Measurements from ENCODE around the gene GORASP1. TPM values are rescaled to one million over a fixed set of nuclear protein-coding genes. Genes with fewer than 3 reads are reported as not detected.

GORASP1 gene
- total and polyA plus RNA-seq, 2 of the 8 experiments (the other 6 are each of a cell fraction or from before 2014, with no cell fraction given) = 33.4 to 33.5 TPM

DNA sequence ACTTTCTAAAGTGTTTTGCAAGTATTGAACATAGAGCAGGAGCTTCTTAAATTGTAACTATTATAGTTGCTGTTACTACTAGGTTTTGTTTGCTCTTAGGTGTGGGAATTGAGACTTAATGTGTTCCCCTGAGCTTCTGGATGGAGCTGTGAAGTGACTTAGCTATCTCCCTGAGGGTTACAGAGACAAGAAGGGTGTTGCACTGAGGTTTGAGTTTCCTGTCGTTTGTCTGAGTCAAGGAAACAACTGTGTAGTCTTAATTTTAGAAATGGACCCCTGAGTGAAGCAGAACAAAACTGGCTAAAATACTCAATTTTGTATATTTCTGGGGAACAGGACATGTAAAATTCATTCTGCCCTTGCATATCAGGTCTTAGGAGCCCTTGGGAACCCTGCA, 20.5 kb upstream of the GORASP1 start:
- no peak overlapping the region for H3K4me2 ChIP-seq (ENCODE audit: insufficient read depth in 1 of 2, low read depth in 2 of 2, low read length in 2 of 2)
- no peak overlapping the region for H2BK12ac ChIP-seq (ENCODE audit: low read depth, low read length)
- H3K18ac ChIP-seq (ENCODE audit: extremely low read depth, low read length) = no peak overlapping the region
- WGBS, 2 experiments (ENCODE audit: extremely low coverage in 1 of 2, insufficient coverage in 1 of 2, insufficient read length in 1 of 2, insufficient replicate concordance in 2 of 2, low coverage in 1 of 2, low lambda C conversion rate in 2 of 2, missing lambda C conversion rate in 1 of 2) = 83% methylated on average over 1 of the region's 1 CpG; no CpG with 5 or more reads in 1 of the 2 experiments
- no peak overlapping the region for H3K27ac ChIP-seq (ENCODE audit: low read depth, low read length)
- H4K5ac ChIP-seq (ENCODE audit: insufficient read length, low read depth, low read length) = no peak overlapping the region
- H3K23ac ChIP-seq (ENCODE audit: insufficient read length) = no peak overlapping the region
- no peak overlapping the region for H4K91ac ChIP-seq (replicated peaks; ENCODE audit: insufficient read length, low read length)
- no peaks in the 10 kb centered on the region for H3K9me3 ChIP-seq (ENCODE audit: insufficient read depth in 2 of 2, low read depth in 1 of 2, low read length in 1 of 2)
- H4K8ac ChIP-seq (ENCODE audit: extremely low read depth, insufficient read depth, low read length) = no peak overlapping the region
- ChIA-PET POLR2A (ENCODE audit: partially characterized antibody) (interaction anchor here (1.7 to 3.1 kb wide), 2 partner anchors 8 to 18 kb away, joined by 5 to 13 read pairs; no protein-coding TSS in a partner anchor), CTCF (ENCODE audit: partially characterized antibody) (interaction anchor here (0.8 to 20.0 kb wide), 17 partner anchors 9 to 251 kb away, joined by 3 to 496 read pairs (median 5); partner anchors contain the start of genes CX3CR1, GORASP1, TTC21A and XIRP1)
- no peak overlapping the region for H3K56ac ChIP-seq (replicated peaks; ENCODE audit: insufficient read length, low read depth, low read length)
- H2AFZ ChIP-seq (ENCODE audit: low read length) = no peak overlapping the region
- no peak overlapping the region for H2BK120ac ChIP-seq (replicated peaks; ENCODE audit: low read depth, low read length)
- no peak for FAIRE-seq
- TF ChIP-seq YY1 (IDR thresholded peaks at IDR 0.05; ENCODE audit: low read depth, low read length) = no peak
- TF ChIP-seq SIRT6 (IDR thresholded peaks at IDR 0.05; ENCODE audit: low read length) = no peak
- TF ChIP-seq RFX5 (IDR thresholded peaks at IDR 0.05; ENCODE audit: borderline replicate concordance, low read depth, low read length) = no peak
- no peak for TF ChIP-seq HDAC2 (IDR thresholded peaks at IDR 0.05; ENCODE audit: borderline replicate concordance in 1 of 2, low read depth in 2 of 2, low read length in 2 of 2)
- no peak for TF ChIP-seq CTBP2 (IDR thresholded peaks at IDR 0.05; ENCODE audit: borderline replicate concordance, insufficient read depth, insufficient read length, low read length)
- no peak for TF ChIP-seq KDM5A (IDR thresholded peaks at IDR 0.05; ENCODE audit: low read length)
- no peak for TF ChIP-seq RXRA (IDR thresholded peaks at IDR 0.05; ENCODE audit: insufficient read depth, low read depth, low read length)
- no peak for TF ChIP-seq BCL11A (IDR thresholded peaks at IDR 0.05; ENCODE audit: low read depth in 2 of 2, low read length in 2 of 2)
- H3K79me2 ChIP-seq (ENCODE audit: control insufficient read depth in 1 of 2, insufficient read depth in 2 of 2, low read length in 2 of 2) = no peaks in the 10 kb centered on the region
- 0 out of 7 replicates have a peak, but pooled peaks cover 0 to 3% (median 0%) of the 10 kb centered on the region in 4 experiments for H3K4me1 ChIP-seq (replicated peaks in 1 of 4; ENCODE audit: control insufficient read depth in 3 of 4, insufficient read depth in 4 of 4, low read length in 3 of 4)
- no peaks in the 10 kb centered on the region for H3K36me3 ChIP-seq (ENCODE audit: control insufficient read depth in 2 of 4, insufficient read depth in 4 of 4, low read length in 3 of 4)
- H2BK20ac ChIP-seq (ENCODE audit: low read length) = no peak overlapping the region
- no peaks in the 10 kb centered on the region for H3K23me2 ChIP-seq (ENCODE audit: low read depth, low read length)
- no peak overlapping the region for H2BK15ac ChIP-seq (ENCODE audit: low read length)
- H3K4me3 ChIP-seq (ENCODE audit: extremely low read depth in 1 of 4, insufficient read depth in 2 of 4, low read depth in 3 of 4, low read length in 4 of 4) = no peak overlapping the region
- H3K14ac ChIP-seq (ENCODE audit: insufficient read length) = no peak overlapping the region
- no peak for DNase-seq (ENCODE audit: low read depth in 1 of 2, low spot score in 2 of 2)
- no peak overlapping the region for H2AK5ac ChIP-seq (ENCODE audit: low read depth, low read length)
- H3K79me1 ChIP-seq (ENCODE audit: low read depth, low read length) = no peaks in the 10 kb centered on the region
- no peak overlapping the region for H2BK5ac ChIP-seq (ENCODE audit: low read depth, low read length)
- no peaks in the 10 kb centered on the region for H3K27me3 ChIP-seq (replicated peaks in 1 of 4; ENCODE audit: control insufficient read depth in 3 of 4, extremely low read depth in 1 of 4, insufficient read depth in 3 of 4, low read length in 3 of 4)
- H4K20me1 ChIP-seq (replicated peaks in 1 of 2; ENCODE audit: control insufficient read depth in 1 of 2, insufficient read depth in 2 of 2, low read length in 2 of 2) = no peaks in the 10 kb centered on the region
- H3K9ac ChIP-seq (replicated peaks in 1 of 4; ENCODE audit: extremely low read depth in 1 of 4, low read depth in 3 of 4, low read length in 3 of 4) = no peak overlapping the region
- H3K4ac ChIP-seq (replicated peaks; ENCODE audit: insufficient read length, low read depth, low read length) = no peak overlapping the region

Measured in H1 (cell line).